ENCODE data around the gene GOLGB1.
"Not testable (repeated sequence)": the region's sequence is repeated elsewhere in the genome, so short reads cannot be mapped to it uniquely, and the experiment has no call there.

Gene GOLGB1

GRCh38 chr3:121692010-121692699 is 57.4 kb downstream of the GOLGB1 start:
- no peak for DNase-seq (ENCODE audit: low read depth, low spot score)

- DNase-seq (ENCODE audit: low read depth, low spot score): no peak
These were observed 58.6 kb downstream of the GOLGB1 start for GRCh38 chr3:121690777-121691405.

GRCh38 chr3:121688747-121689146 is 60.8 kb downstream of the GOLGB1 start:
- not testable (repeated sequence) for DNase-seq (ENCODE audit: low read depth, low spot score)

- no peak for DNase-seq (ENCODE audit: low read depth, low spot score)
These were observed 67.7 kb downstream of the GOLGB1 start for GRCh38 chr3:121681792-121682191.

- DNase-seq (ENCODE audit: low read depth, low spot score): no peak
These were observed 72.4 kb downstream of the GOLGB1 start for GRCh38 chr3:121677141-121677540.

GRCh38 chr3:121670676-121671075 is 78.9 kb downstream of the GOLGB1 start:
- DNase-seq (ENCODE audit: low read depth, low spot score): no peak

- DNase-seq (ENCODE audit: low read depth, low spot score): no peak
These were observed 82.2 kb downstream of the GOLGB1 start for GRCh38 chr3:121667333-121667732.

- DNase-seq (ENCODE audit: low read depth, low spot score): no peak
These were observed 84.1 kb downstream of the GOLGB1 start for GRCh38 chr3:121665488-121665887.

GRCh38 chr3:121663171-121663847 is 86.2 kb downstream of the GOLGB1 start:
- DNase-seq (ENCODE audit: low read depth, low spot score): no peak

GRCh38 chr3:121662742-121663141 is 86.8 kb downstream of the GOLGB1 start:
- DNase-seq (ENCODE audit: low read depth, low spot score): no peak

GRCh38 chr3:121661376-121661775 is 88.2 kb downstream of the GOLGB1 start:
- DNase-seq (ENCODE audit: low read depth, low spot score): no peak

GRCh38 chr3:121660356-121661171 is 89.0 kb downstream of the GOLGB1 start, which contains the start of gene HCLS1:
HCLS1 (minus strand) TSS chr3:121660903; CDS start chr3:121658347, 2,556 bp downstream.
- no peak for DNase-seq (ENCODE audit: low read depth, low spot score)

GRCh38 chr3:121659586-121659985 is 90.0 kb downstream of the GOLGB1 start:
- no peak for DNase-seq (ENCODE audit: low read depth, low spot score)

GRCh38 chr3:121658716-121659435 is 90.7 kb downstream of the GOLGB1 start:
- no peak for DNase-seq (ENCODE audit: low read depth, low spot score)

- no peak for DNase-seq (ENCODE audit: low read depth, low spot score)
These were observed 94.8 kb downstream of the GOLGB1 start for GRCh38 chr3:121654493-121655385.

- no peak for DNase-seq (ENCODE audit: low read depth, low spot score)
These were observed 97.9 kb downstream of the GOLGB1 start for GRCh38 chr3:121651684-121652083.

- DNase-seq (ENCODE audit: low read depth, low spot score): no peak
These were observed 99.9 kb downstream of the GOLGB1 start for GRCh38 chr3:121649645-121650044.

GRCh38 chr3:121648219-121648958 is 101.2 kb downstream of the GOLGB1 start:
- no peak for DNase-seq (ENCODE audit: low read depth, low spot score)

GRCh38 chr3:121645054-121645453 is 104.5 kb downstream of the GOLGB1 start:
- no peak for DNase-seq (ENCODE audit: low read depth, low spot score)

Data from ELF-1 (cell line).